Adrenal gland (tissue), 12 donors: ENCODE measurements around the gene MTNR1A. TPM values are rescaled to one million over a fixed set of nuclear protein-coding genes. Genes with fewer than 3 reads are reported as not detected.

Source experiments
- DNase-seq, 7 donors: peaks; one replicate each; pipeline ENCODE4 v3.0.0-alpha.2; 2019 to 2020
- H3K27ac ChIP-seq, 5 donors: fragments of 200-600 bp; sonication (generic) in 4 of 5; 1 replicate in 3 of 5; 2 replicates in 2 of 5; pipeline versions ENCODE4 v1.5.1 to v1.8.0; 2016 to 2020; ENCODE audit warnings: mild to moderate bottlenecking in 1 of 5
- H3K27me3 ChIP-seq: fragments of 200-600 bp; 2 replicates; pipeline ENCODE4 v1.8.0; 2021
- H3K36me3 ChIP-seq, 2 donors: fragments of 200-600 bp; replicated peaks in 1 of 2; 1 replicate in 1 of 2; 2 replicates in 1 of 2; pipeline versions ENCODE4 v1.5.1 to v1.8.0; 2018 to 2022
- H3K4me1 ChIP-seq, 2 donors: fragments of 200-600 bp; replicated peaks in 1 of 2; 1 replicate in 1 of 2; 2 replicates in 1 of 2; pipeline versions ENCODE4 v1.5.1 to v1.8.0; 2018 to 2021
- H3K4me3 ChIP-seq, 4 donors: fragments of 200-600 bp; sonication (generic) in 3 of 4; one replicate each; pipeline ENCODE4 v1.5.1; 2016 to 2018
- H3K9me3 ChIP-seq, 3 donors: fragments of 200-600 bp; sonication (generic) in 1 of 3; replicated peaks in 1 of 3; 1 replicate in 2 of 3; 2 replicates in 1 of 3; pipeline versions ENCODE4 v1.5.1 to v1.8.0; 2016 to 2021
- POLR2A ChIP-seq, 2 donors: fragments of 450-650 bp; IDR thresholded peaks; one replicate each; pipeline ENCODE4 v1.6.1; 2017; ENCODE audit warnings: antibody characterized with exemption in 2 of 2, mild to moderate bottlenecking in 2 of 2, moderate library complexity in 1 of 2
- WGBS, 4 donors: extraction: QIAGEN DNeasy Blood & Tissue Kit in 2 of 4; methylation state at CpG; one replicate each; pipeline versions ENCODE4 v1.1.5 to v1.1.7; 2013 to 2017; 5-methylcytosine and 5-hydroxymethylcytosine counted together
- intact Hi-C, 2 donors: fragments of 100-400 bp; cut with DNase I; formaldehyde crosslinking; loops; one replicate each; pipeline versions ENCODE4 v1.14.1 to v1.15.0; 2022 to 2023
- polyA plus RNA-seq, 3 donors: library from polyadenylated mRNA; stranded (reverse); fragments of 200-250 nt in 2 of 3; fragments of 350-450 nt in 1 of 3; fragmentation: Illumina TruSeq in 1 of 3; extraction: RNeasy Lipid Tissue Mini Kit (QIAGEN cat#74804) in 1 of 3; gene quantifications; one replicate each; pipeline ENCODE4 v1.2.3, GENCODE V29; 2013 to 2014
- small RNA-seq, 2 donors: library from RNA; depleted of rRNA; stranded (forward); fragments of <200 nt; gene quantifications; one replicate each; pipeline ENCODE3, GENCODE V24; 2016
- total RNA-seq, 9 donors: library from RNA; depleted of rRNA in 4 of 9; stranded (reverse); fragments of >200 nt in 4 of 9; fragments of 120-200 nt in 1 of 9; fragmentation: NEBNext Ultra II Directional in 1 of 9; extraction: Animal tissue kit (Norgen Biotek cat#: 25700) in 1 of 9; gene quantifications; one replicate each; pipeline versions ENCODE4 v1.1.0 to v1.2.4, GENCODE V29; 2013 to 2023
- TF ChIP-seq, protein P1 (sequence below), 6 experiments: fragments of 450-650 bp in 4 of 6; fragments of 200-600 bp in 2 of 6; sonication (generic) in 1 of 6; IDR thresholded peaks; 1 replicate in 5 of 6; 2 replicates in 1 of 6; pipeline versions ENCODE4 v1.5.1 to v1.8.0; 2016 to 2021; ENCODE audit warnings: antibody characterized with exemption in 6 of 6, mild to moderate bottlenecking in 2 of 6, moderate library complexity in 1 of 6
- donor health status: healthy with polysubstance abuse.
- donor health status: Bipolar disorder and iron deficiency.
- donor health status: DM: yes; HTN: yes; CAD: no.
- donor health status: DM: no; HTN: no; CAD: no.
- donor health status: DM: no; HTN: no; CAD: no.
- donor health status: DM: yes; HTN: yes; CAD: no.

The MTNR1A gene
- total and polyA plus RNA-seq, 12 donors: not detected

DNA sequence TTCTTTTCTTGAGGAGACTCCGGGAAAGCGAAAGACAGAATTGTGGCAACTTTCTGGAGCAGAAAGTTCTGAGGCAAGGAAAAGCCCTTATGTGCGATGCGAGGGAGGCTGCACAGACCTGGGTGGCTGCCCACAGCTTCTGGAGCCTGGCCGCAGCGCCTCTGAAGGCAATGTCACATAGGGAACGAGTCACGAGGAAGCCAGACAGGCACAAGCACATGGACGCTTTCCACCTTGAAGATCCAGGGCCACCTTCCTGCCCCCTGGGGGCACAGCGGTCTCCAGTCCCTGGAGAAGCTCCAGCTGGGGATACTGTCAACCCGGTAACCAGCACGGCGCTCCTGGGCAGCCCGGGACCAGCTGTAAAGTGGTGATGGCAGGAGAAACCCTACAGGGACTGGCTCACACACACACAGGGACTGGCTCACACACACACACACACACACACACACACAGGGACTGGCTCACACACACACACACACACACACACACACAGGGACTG lies 69.8 kb downstream of the MTNR1A start:
- Histone ChIP-seq H3K4me1 (no peaks in the 10 kb centered on the region), H3K36me3 (no peaks in the 10 kb centered on the region), H3K4me3 (no peak overlapping the region), H3K27ac (no peak overlapping the region), H3K27me3 (no peaks in the 10 kb centered on the region), H3K9me3 (no peaks in the 10 kb centered on the region)
- peak in 1 of 7 donors; percentile 2 for DNase-seq
- no peak for TF ChIP-seq POLR2A (IDR thresholded peaks at IDR 0.05)
- TF ChIP-seq, protein P1, sequence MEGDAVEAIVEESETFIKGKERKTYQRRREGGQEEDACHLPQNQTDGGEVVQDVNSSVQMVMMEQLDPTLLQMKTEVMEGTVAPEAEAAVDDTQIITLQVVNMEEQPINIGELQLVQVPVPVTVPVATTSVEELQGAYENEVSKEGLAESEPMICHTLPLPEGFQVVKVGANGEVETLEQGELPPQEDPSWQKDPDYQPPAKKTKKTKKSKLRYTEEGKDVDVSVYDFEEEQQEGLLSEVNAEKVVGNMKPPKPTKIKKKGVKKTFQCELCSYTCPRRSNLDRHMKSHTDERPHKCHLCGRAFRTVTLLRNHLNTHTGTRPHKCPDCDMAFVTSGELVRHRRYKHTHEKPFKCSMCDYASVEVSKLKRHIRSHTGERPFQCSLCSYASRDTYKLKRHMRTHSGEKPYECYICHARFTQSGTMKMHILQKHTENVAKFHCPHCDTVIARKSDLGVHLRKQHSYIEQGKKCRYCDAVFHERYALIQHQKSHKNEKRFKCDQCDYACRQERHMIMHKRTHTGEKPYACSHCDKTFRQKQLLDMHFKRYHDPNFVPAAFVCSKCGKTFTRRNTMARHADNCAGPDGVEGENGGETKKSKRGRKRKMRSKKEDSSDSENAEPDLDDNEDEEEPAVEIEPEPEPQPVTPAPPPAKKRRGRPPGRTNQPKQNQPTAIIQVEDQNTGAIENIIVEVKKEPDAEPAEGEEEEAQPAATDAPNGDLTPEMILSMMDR (IDR thresholded peaks at IDR 0.05): no peak
- intact Hi-C loops: no loop called here
- 38 to 61% (median 47%) methylated on average over 2 to 14 of the region's 14 CpGs for WGBS, 4 donors

DNA sequence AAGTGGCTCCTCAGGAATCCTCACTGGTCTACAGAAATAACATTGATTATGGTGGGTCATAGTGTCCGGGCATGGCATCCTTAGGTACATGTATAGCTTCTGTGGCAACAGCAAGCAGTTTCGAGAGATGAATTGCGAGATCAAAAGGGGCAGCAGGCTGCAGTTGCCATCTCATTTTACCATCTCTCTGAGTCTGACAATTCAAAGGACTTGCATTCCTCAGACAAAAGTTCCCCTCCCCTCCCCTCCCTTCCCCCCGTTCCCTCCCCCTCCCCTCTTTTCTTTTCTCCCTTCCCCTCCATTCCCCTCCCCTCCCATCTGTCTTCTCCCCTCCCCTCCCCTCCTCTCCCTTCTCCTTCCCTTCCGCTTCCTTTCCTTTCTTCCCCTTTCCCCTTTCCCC lies 70.2 kb downstream of the MTNR1A start:
- DNase-seq: no peak
- Histone ChIP-seq H3K9me3 (no peaks in the 10 kb centered on the region), H3K4me1 (no peaks in the 10 kb centered on the region), H3K4me3 (no peak overlapping the region), H3K27me3 (no peaks in the 10 kb centered on the region), H3K36me3 (no peaks in the 10 kb centered on the region), H3K27ac (no peak overlapping the region)
- WGBS, 4 donors: 40 to 50% (median 45%) methylated on average over 5 of the region's 5 CpGs
- TF ChIP-seq POLR2A (IDR thresholded peaks at IDR 0.05): no peak
- TF ChIP-seq, protein P1 (IDR thresholded peaks at IDR 0.05): no peak
- intact Hi-C loops: no loop called here

DNA sequence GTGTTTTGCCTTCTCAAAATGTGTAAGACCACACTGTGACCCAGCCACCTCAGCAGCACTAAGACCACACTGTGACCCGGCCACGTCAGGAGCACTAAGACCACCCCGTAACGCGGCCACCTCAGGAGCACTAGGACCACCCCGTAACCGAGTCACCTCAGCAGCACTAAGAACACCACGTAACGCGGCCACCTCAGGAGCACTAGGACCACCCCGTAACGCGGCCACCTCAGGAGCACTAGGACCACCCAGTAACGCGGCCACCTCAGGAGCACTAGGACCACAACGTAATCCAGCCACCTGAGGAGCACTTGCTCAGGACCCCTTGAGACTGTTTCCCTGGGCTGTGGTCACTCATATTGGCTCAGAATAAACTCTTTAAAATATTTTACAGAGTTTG lies 71.7 kb downstream of the MTNR1A start:
- Histone ChIP-seq H3K4me1 (no peaks in the 10 kb centered on the region), H3K9me3 (no peaks in the 10 kb centered on the region), H3K4me3 (no peak overlapping the region), H3K27me3 (no peaks in the 10 kb centered on the region), H3K36me3 (no peaks in the 10 kb centered on the region), H3K27ac (no peak overlapping the region)
- DNase-seq: no peak
- TF ChIP-seq, protein P1 (IDR thresholded peaks at IDR 0.05): no peak
- no peak for TF ChIP-seq POLR2A (IDR thresholded peaks at IDR 0.05)
- intact Hi-C loops: no loop called here
- 88 to 94% (median 91%) methylated on average over 10 to 16 of the region's 16 CpGs; no CpG with 5 or more reads in 1 of the 4 donors for WGBS, 4 donors

Small RNA genes lying within 50 kb of the gene (small RNA-seq; reads per million reads assigned to genes)
- gene RNU6-1055P: 0 reads per million in 2 donors

Other genes with a start within 250 kb of the MTNR1A start
- gene FAT1, start 168.3 kb upstream of the MTNR1A start, total RNA-seq: 100 to 1,000 TPM in 1 of 9 donors, 1 to 10 TPM in 7, under 1 TPM in 1; 0.79 to 147 (median 5.5) TPM
- gene FAT1, start 168.3 kb upstream of the MTNR1A start, polyA plus RNA-seq: 1 to 10 TPM; 1.4 to 8.1 (median 7.1) TPM